Measurements from ENCODE around the gene SMARCAD1. TPM values are rescaled to one million over a fixed set of nuclear protein-coding genes. Genes with fewer than 3 reads are reported as not detected.

SMARCAD1 gene
- total and polyA plus RNA-seq, 2 experiments from 2014 or later, result 14.7 to 58.1 TPM

DNA sequence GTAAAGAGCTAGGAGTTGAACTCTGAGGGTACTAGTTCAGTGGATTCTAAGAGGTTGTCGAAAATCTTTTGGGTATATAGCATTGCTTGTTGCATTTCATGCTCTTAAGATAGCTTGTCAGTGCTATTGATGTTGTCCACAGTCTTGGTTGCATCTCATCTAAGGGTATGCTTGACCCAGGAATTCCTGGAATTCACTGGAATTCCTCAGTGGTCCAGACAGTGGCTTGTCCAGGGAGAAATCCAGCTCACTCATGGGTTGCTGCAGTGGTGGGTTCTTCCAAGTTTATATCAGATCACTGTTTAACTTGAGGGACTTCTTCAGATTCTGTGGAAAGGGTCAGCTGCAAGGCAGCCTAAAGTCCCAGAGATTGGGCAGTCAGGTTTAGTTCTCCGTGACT is 29.8 kb upstream of the SMARCAD1 start:
- TF ChIP-seq EZH2phosphoT487 (IDR thresholded peaks at IDR 0.05; ENCODE audit: low read depth, severe bottlenecking, unreplicated experiment) (no peak), EZH2 (IDR thresholded peaks at IDR 0.05; ENCODE audit: borderline replicate concordance) (no peak)
- TF ChIP-seq, protein P1, sequence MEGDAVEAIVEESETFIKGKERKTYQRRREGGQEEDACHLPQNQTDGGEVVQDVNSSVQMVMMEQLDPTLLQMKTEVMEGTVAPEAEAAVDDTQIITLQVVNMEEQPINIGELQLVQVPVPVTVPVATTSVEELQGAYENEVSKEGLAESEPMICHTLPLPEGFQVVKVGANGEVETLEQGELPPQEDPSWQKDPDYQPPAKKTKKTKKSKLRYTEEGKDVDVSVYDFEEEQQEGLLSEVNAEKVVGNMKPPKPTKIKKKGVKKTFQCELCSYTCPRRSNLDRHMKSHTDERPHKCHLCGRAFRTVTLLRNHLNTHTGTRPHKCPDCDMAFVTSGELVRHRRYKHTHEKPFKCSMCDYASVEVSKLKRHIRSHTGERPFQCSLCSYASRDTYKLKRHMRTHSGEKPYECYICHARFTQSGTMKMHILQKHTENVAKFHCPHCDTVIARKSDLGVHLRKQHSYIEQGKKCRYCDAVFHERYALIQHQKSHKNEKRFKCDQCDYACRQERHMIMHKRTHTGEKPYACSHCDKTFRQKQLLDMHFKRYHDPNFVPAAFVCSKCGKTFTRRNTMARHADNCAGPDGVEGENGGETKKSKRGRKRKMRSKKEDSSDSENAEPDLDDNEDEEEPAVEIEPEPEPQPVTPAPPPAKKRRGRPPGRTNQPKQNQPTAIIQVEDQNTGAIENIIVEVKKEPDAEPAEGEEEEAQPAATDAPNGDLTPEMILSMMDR (IDR thresholded peaks at IDR 0.05; ENCODE audit: poor library complexity), result no peak
- DNase-seq (ENCODE audit: low spot score), result no peak
- Histone ChIP-seq H3K27ac (no peak overlapping the region), H3K9me2 (replicated peaks; ENCODE audit: insufficient read depth) (no peaks in the 10 kb centered on the region), H3K4me1 (ENCODE audit: insufficient read depth) (no peaks in the 10 kb centered on the region), H3K4me2 (no peak overlapping the region), H3K79me2 (no peaks in the 10 kb centered on the region), H3K27me3 (no peaks in the 10 kb centered on the region), H3K36me3 (replicated peaks; ENCODE audit: insufficient read depth, low read depth) (no peaks in the 10 kb centered on the region), H2AFZ (no peak overlapping the region), H3K9me3 (ENCODE audit: low read depth) (no peaks in the 10 kb centered on the region), H3K4me3 (no peak overlapping the region), H4K20me1 (ENCODE audit: insufficient read depth, poor library complexity, severe bottlenecking) (no peaks in the 10 kb centered on the region)
- WGBS (ENCODE audit: low lambda C conversion rate, missing lambda C conversion rate), result 77% methylated on average over 2 of the region's 2 CpGs

DNA sequence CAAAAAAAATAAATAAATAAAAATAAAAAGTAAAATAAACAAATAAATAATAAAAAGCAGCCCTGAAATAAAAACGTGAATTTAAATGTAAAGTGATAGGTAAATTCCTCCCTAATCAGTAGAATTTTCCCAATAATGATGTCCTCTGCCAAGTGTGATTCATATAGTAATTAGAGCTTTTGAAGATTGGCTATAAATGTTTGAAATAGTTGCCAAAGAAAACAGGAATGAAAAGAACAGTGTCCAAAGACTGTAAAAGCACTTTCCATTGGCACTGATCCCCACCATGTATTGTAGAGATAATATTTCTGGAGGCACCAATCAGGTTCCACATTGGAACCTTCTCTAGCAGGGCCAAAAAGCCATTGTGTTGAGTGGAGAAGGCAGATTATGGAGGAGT is 25.9 kb upstream of the SMARCAD1 start:
- TF ChIP-seq, protein P1 (IDR thresholded peaks at IDR 0.05; ENCODE audit: poor library complexity), result no peak
- no peak for TF ChIP-seq EZH2phosphoT487 (IDR thresholded peaks at IDR 0.05; ENCODE audit: low read depth, severe bottlenecking, unreplicated experiment)
- no peak for TF ChIP-seq EZH2 (IDR thresholded peaks at IDR 0.05; ENCODE audit: borderline replicate concordance)
- H2AFZ ChIP-seq, result no peak overlapping the region
- DNase-seq (ENCODE audit: low spot score), result no peak
- H3K27me3 ChIP-seq, result no peaks in the 10 kb centered on the region
- 54% methylated on average over 1 of the region's 1 CpG for WGBS (ENCODE audit: low lambda C conversion rate, missing lambda C conversion rate)
- H3K79me2 ChIP-seq, result no peaks in the 10 kb centered on the region
- H3K27ac ChIP-seq, result no peak overlapping the region
- no peak overlapping the region for H3K4me2 ChIP-seq
- H3K36me3 ChIP-seq (replicated peaks; ENCODE audit: insufficient read depth, low read depth), result no peaks in the 10 kb centered on the region
- no peak overlapping the region for H3K4me3 ChIP-seq
- no peaks in the 10 kb centered on the region for H3K4me1 ChIP-seq (ENCODE audit: insufficient read depth)
- H4K20me1 ChIP-seq (ENCODE audit: insufficient read depth, poor library complexity, severe bottlenecking), result no peaks in the 10 kb centered on the region
- H3K9me3 ChIP-seq (ENCODE audit: low read depth), result no peaks in the 10 kb centered on the region
- no peaks in the 10 kb centered on the region for H3K9me2 ChIP-seq (replicated peaks; ENCODE audit: insufficient read depth)

DNA sequence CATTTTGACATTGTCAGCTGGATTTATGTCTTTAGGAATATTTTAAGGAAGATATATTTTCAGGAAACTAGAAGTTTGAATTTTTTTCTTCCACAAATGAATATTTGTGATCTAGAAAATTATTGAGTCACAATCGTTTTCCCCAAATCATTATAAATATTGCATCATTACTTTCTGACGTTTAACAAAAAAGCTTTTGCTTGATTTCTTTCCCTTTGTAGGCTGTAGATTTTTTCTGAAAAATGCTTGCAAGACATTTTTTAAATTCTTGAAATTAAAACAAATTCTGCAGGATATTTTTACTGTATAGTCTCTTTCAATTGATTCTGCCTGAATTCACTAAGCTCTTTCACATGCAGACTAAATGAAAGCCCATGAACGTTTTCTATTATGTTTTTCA is 4.9 kb upstream of the SMARCAD1 start:
- Histone ChIP-seq H3K4me2 (no peak overlapping the region), H3K4me3 (no peak overlapping the region), H3K9me3 (ENCODE audit: low read depth) (no peaks in the 10 kb centered on the region), H3K9me2 (replicated peaks; ENCODE audit: insufficient read depth) (no peaks in the 10 kb centered on the region), H3K4me1 (ENCODE audit: insufficient read depth) (no peaks in the 10 kb centered on the region), H4K20me1 (ENCODE audit: insufficient read depth, poor library complexity, severe bottlenecking) (no peaks in the 10 kb centered on the region), H3K27me3 (no peaks in the 10 kb centered on the region), H3K79me2 (no peaks in the 10 kb centered on the region), H3K27ac (no peak overlapping the region), H3K36me3 (replicated peaks; ENCODE audit: insufficient read depth, low read depth) (no peaks in the 10 kb centered on the region), H2AFZ (no peak overlapping the region)
- TF ChIP-seq EZH2phosphoT487 (IDR thresholded peaks at IDR 0.05; ENCODE audit: low read depth, severe bottlenecking, unreplicated experiment) (no peak), EZH2 (IDR thresholded peaks at IDR 0.05; ENCODE audit: borderline replicate concordance) (no peak)
- TF ChIP-seq, protein P1 (IDR thresholded peaks at IDR 0.05; ENCODE audit: poor library complexity), result no peak
- DNase-seq (ENCODE audit: low spot score), result no peak
- 82% methylated on average over 3 of the region's 3 CpGs for WGBS (ENCODE audit: low lambda C conversion rate, missing lambda C conversion rate)

DNA sequence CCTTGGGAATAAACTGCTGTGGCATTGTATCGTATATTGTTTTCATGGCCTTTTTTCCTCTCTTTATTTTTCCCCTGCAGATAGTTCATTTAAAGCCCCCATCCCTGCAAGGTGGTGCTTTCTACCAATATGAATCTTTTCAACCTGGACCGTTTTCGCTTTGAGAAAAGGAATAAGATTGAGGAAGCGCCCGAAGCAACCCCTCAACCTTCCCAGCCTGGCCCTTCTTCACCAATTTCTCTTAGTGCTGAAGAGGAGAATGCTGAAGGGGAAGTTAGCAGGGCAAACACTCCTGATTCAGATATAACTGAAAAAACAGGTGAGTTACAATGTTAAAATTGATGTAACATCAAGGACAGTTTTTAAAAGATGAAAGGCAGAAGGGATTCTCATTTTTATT is 601 bp downstream of the SMARCAD1 start:
- Histone ChIP-seq H3K4me1 (ENCODE audit: insufficient read depth) (peaks cover 17% of the 10 kb centered on the region), H2AFZ (peak overlapping the region; percentile 82), H4K20me1 (ENCODE audit: insufficient read depth, poor library complexity, severe bottlenecking) (no peaks in the 10 kb centered on the region), H3K9me3 (ENCODE audit: low read depth) (no peaks in the 10 kb centered on the region), H3K79me2 (peaks cover 54% of the 10 kb centered on the region), H3K27ac (peak overlapping the region; percentile 95), H3K36me3 (replicated peaks; ENCODE audit: insufficient read depth, low read depth) (no peaks in the 10 kb centered on the region), H3K27me3 (no peaks in the 10 kb centered on the region), H3K9me2 (replicated peaks; ENCODE audit: insufficient read depth) (no peaks in the 10 kb centered on the region), H3K4me3 (peak overlapping the region; percentile 51), H3K4me2 (peak overlapping the region; percentile 91)
- 12% methylated on average over 5 of the region's 5 CpGs for WGBS (ENCODE audit: low lambda C conversion rate, missing lambda C conversion rate)
- TF ChIP-seq EZH2 (IDR thresholded peaks at IDR 0.05; ENCODE audit: borderline replicate concordance) (no peak), EZH2phosphoT487 (IDR thresholded peaks at IDR 0.05; ENCODE audit: low read depth, severe bottlenecking, unreplicated experiment) (no peak)
- TF ChIP-seq, protein P1 (IDR thresholded peaks at IDR 0.05; ENCODE audit: poor library complexity), result no peak
- DNase-seq (ENCODE audit: low spot score), result peak; percentile 6
